ENCODE results near the gene SLC13A5. TPM values are rescaled to one million over a fixed set of nuclear protein-coding genes. Genes with fewer than 3 reads are reported as not detected.

Gene SLC13A5
- total RNA-seq, 4 donors from 2014 or later = 0.61 to 2.8 TPM; not detected in 2

DNA sequence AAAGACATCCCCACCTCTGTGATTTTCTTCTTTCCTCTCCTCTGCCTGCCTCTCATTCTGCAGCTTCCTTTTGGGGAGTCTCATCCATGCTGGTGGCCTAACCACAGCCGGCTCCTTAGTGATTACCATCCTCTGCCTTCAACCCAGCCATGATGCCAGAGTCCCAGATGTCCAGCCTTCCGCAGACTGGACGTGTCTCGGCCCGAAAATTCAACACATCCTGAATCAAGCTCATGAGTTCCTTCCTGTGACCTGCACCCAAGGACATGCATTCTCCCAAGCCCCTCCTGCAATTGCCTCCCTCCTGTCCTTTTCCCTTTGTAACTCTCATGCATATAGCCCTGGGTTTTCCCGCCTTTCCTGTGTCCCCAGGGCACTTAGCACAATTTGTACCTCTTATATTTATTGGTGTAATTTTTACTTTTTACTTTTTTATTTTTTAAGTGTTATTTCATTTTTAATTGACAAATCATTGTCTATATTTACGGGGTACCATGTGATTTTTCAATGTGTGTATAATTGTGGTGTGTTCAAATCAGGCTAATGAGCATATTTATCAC lies 1.2 kb upstream of the SLC13A5 start:
- Histone ChIP-seq H3K27ac (no peak overlapping the region), H3K4me1 (no peaks in the 10 kb centered on the region), H3K27me3 (peaks cover 0 to 9% of the 10 kb centered on the region in 2 donors), H3K9me3 (peaks cover 0 to 6% of the 10 kb centered on the region in 2 donors), H3K36me3 (no peaks in the 10 kb centered on the region), H3K4me3 (no peak overlapping the region)
- DNase-seq = no peak
- intact Hi-C loops (cut with DNase I; ENCODE audit: low total_unique reads) = no loop called here
- TF ChIP-seq, protein P1, sequence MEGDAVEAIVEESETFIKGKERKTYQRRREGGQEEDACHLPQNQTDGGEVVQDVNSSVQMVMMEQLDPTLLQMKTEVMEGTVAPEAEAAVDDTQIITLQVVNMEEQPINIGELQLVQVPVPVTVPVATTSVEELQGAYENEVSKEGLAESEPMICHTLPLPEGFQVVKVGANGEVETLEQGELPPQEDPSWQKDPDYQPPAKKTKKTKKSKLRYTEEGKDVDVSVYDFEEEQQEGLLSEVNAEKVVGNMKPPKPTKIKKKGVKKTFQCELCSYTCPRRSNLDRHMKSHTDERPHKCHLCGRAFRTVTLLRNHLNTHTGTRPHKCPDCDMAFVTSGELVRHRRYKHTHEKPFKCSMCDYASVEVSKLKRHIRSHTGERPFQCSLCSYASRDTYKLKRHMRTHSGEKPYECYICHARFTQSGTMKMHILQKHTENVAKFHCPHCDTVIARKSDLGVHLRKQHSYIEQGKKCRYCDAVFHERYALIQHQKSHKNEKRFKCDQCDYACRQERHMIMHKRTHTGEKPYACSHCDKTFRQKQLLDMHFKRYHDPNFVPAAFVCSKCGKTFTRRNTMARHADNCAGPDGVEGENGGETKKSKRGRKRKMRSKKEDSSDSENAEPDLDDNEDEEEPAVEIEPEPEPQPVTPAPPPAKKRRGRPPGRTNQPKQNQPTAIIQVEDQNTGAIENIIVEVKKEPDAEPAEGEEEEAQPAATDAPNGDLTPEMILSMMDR (IDR thresholded peaks at IDR 0.05) = no peak
- no peak for TF ChIP-seq POLR2A (IDR thresholded peaks at IDR 0.05)

DNA sequence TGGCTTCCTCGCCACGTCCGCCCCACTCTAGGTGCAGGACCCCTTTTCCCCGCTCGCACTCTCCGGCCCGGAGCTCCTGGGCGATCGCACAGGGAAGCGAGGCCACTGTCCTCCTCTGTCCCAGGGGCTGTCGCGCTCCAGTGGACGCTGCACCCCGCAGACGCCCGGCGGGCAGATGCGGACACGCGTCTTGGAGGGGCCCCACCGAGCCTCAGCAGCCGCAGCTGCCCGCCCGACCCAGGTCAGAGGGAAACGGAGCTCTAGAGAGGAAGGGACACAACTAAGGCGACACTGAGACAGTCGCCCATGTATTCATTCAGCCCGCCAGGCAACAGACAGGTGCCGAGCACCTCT lies 726 bp upstream of the SLC13A5 start:
- TF ChIP-seq, protein P1 (IDR thresholded peaks at IDR 0.05) = no peak
- no peak for TF ChIP-seq POLR2A (IDR thresholded peaks at IDR 0.05)
- intact Hi-C loops (cut with DNase I; ENCODE audit: low total_unique reads) = no loop called here
- Histone ChIP-seq H3K9me3 (peaks cover 0 to 6% of the 10 kb centered on the region in 2 donors), H3K36me3 (no peaks in the 10 kb centered on the region), H3K4me1 (no peaks in the 10 kb centered on the region), H3K27me3 (peaks cover 0 to 9% of the 10 kb centered on the region in 2 donors), H3K27ac (no peak overlapping the region), H3K4me3 (no peak overlapping the region)
- no peak for DNase-seq

DNA sequence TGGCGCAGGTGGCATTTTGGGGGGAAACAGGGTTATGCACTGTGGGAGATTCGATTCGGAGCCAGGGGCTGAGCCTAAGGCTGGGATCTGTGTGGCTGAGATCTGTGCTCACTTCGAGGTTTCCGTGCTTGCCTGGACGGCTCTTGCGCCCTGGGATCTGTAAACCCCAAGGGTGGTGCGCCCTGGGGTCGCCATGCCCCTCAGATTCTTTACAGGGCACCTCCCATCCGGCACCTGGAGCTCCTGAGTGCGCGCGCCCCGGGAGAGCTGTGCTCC lies 377 bp downstream of the SLC13A5 start:
- Histone ChIP-seq H3K9me3 (peaks cover 0 to 6% of the 10 kb centered on the region in 2 donors), H3K27ac (no peak overlapping the region), H3K36me3 (no peaks in the 10 kb centered on the region), H3K4me1 (no peaks in the 10 kb centered on the region), H3K4me3 (peak overlapping the region in 1 of 2 donors; percentile 14), H3K27me3 (peaks cover 0 to 9% of the 10 kb centered on the region in 2 donors)
- TF ChIP-seq, protein P1 (IDR thresholded peaks at IDR 0.05) = no peak
- TF ChIP-seq POLR2A (IDR thresholded peaks at IDR 0.05) = no peak
- DNase-seq = no peak
- intact Hi-C loops (cut with DNase I; ENCODE audit: low total_unique reads) = no loop called here

DNA sequence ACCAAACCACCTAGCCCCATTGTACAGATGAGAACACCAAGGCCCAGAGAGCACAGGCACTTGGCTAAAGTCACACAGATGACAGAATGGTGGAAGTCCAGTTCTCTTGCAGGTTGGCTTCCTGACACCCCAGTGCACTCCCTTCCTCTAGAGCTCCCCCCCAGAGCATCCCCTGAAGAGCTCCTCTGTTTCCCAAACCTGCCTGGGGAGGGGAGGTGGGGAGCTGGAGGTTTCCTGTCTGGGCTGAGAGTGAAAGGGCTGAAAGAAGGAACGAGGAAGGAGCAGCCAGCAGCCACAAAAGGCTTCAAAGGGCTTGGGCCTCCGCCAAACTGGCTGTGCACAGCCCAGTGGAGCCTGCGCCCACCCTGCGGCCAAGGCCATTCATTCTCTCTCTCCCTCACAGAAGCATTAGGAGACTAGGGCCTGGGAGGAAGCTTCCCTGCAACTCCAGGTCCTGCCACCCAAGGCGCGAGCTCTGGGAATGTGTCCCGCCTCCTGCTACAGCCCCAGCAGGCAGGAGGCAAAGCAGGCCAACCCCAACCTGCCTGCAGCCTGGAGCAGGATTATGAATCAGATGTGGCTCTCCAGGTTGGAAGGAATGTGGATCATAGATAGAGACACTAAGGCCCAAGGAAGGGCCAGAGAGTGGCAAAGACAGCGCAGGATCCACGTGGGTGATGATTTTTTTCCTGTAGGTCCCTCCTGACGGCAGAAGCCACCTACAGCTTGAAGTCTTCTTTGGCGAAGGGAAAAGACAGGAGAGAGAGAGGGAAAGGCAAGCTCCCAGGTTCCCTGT lies 913 bp downstream of the SLC13A5 start:
- intact Hi-C loops (cut with DNase I; ENCODE audit: low total_unique reads) = no loop called here
- no peaks in the 10 kb centered on the region for H3K36me3 ChIP-seq
- DNase-seq = no peak

DNA sequence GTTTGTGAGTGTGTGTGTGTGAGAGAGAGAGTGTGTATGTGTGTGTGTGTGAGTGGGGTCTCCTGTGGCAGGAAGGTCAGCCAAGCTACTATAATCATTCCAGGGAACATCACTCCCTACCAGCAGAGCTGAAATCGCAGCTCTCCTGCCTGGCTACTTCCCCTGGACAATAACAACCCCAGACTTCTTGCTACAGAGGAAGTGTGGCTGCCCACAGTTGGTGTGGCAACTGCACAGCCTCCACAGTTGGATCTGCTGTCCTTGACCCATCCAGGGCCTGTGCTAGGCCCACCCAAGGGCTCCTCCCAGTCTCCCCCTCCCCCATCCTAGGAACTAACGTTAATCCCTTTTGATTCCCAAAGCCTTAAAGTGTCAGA lies 1.5 kb downstream of the SLC13A5 start:
- no peak overlapping the region for H3K27ac ChIP-seq
- peaks cover 0 to 3% of the 10 kb centered on the region in 2 donors for H3K9me3 ChIP-seq
- H3K36me3 ChIP-seq = no peaks in the 10 kb centered on the region
- no peak for DNase-seq
- H3K27me3 ChIP-seq = peaks cover 0 to 9% of the 10 kb centered on the region in 2 donors
- no peak for TF ChIP-seq POLR2A (IDR thresholded peaks at IDR 0.05)
- TF ChIP-seq, protein P1 (IDR thresholded peaks at IDR 0.05) = no peak
- H3K4me3 ChIP-seq = no peak overlapping the region
- intact Hi-C loops (cut with DNase I; ENCODE audit: low total_unique reads) = no loop called here
- no peaks in the 10 kb centered on the region for H3K4me1 ChIP-seq

More for the DNA sequence above, 913 bp downstream of the SLC13A5 start:
- peaks cover 0 to 9% of the 10 kb centered on the region in 2 donors for H3K27me3 ChIP-seq
- H3K27ac ChIP-seq = no peak overlapping the region
- H3K4me3 ChIP-seq = no peak overlapping the region
- H3K9me3 ChIP-seq = peaks cover 0 to 6% of the 10 kb centered on the region in 2 donors
- no peak for TF ChIP-seq POLR2A (IDR thresholded peaks at IDR 0.05)
- TF ChIP-seq, protein P1 (IDR thresholded peaks at IDR 0.05) = no peak
- no peaks in the 10 kb centered on the region for H3K4me1 ChIP-seq
